ENCODE measurements around the gene IFI27.

GRCh38 chr14:94135476-94135875 lies 24.9 kb downstream of the IFI27 start:
- TF ChIP-seq CTCF (IDR thresholded peaks at IDR 0.05) (no peak), REST (IDR thresholded peaks at IDR 0.05; ENCODE audit: insufficient read depth in 1 of 2, low read depth in 2 of 2, low read length in 1 of 2) (no peak), POLR2AphosphoS5 (IDR thresholded peaks at IDR 0.05; ENCODE audit: low read depth, low read length) (no peak), SIN3A (IDR thresholded peaks at IDR 0.05; ENCODE audit: borderline replicate concordance, insufficient read depth, low read depth, low read length) (no peak)

All from Panc1 (cell line).